ENCODE measurements around the gene GALR3.

GALR3 gene

GRCh38 chr22:37830093-37830842, 7.1 kb downstream of the GALR3 start:
- TF ChIP-seq CREB1 (IDR thresholded peaks at IDR 0.05; ENCODE audit: low read depth) = no peak
- TF ChIP-seq EGR1 (IDR thresholded peaks at IDR 0.05) = no peak
- TF ChIP-seq TCF12 (IDR thresholded peaks at IDR 0.05; ENCODE audit: low read depth) = no peak
- TF ChIP-seq ZBTB7A (IDR thresholded peaks at IDR 0.05; ENCODE audit: low read depth) = no peak
- no peak for TF ChIP-seq NFIC (IDR thresholded peaks at IDR 0.05)
- TF ChIP-seq TAF1 (IDR thresholded peaks at IDR 0.05; ENCODE audit: low read depth) = no peak
- TF ChIP-seq, protein P1, sequence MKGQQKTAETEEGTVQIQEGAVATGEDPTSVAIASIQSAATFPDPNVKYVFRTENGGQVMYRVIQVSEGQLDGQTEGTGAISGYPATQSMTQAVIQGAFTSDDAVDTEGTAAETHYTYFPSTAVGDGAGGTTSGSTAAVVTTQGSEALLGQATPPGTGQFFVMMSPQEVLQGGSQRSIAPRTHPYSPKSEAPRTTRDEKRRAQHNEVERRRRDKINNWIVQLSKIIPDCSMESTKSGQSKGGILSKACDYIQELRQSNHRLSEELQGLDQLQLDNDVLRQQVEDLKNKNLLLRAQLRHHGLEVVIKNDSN (IDR thresholded peaks at IDR 0.05) = no peak

- TF ChIP-seq NFIC (IDR thresholded peaks at IDR 0.05) = no peak
- TF ChIP-seq TEAD4 (IDR thresholded peaks at IDR 0.05) = no peak
- TF ChIP-seq MAX (IDR thresholded peaks at IDR 0.05) = no peak
- TF ChIP-seq CEBPB (IDR thresholded peaks at IDR 0.05) = no peak
- TF ChIP-seq, protein P1 (IDR thresholded peaks at IDR 0.05) = no peak
- TF ChIP-seq TAF1 (IDR thresholded peaks at IDR 0.05; ENCODE audit: low read depth) = no peak
Measured at GRCh38 chr22:37831472-37831871, 8.3 kb downstream of the GALR3 start.

- TF ChIP-seq ZBTB7A (IDR thresholded peaks at IDR 0.05; ENCODE audit: low read depth) (no peak), TEAD4 (IDR thresholded peaks at IDR 0.05) (no peak), CEBPB (IDR thresholded peaks at IDR 0.05) (no peak), EGR1 (IDR thresholded peaks at IDR 0.05) (no peak), CREB1 (IDR thresholded peaks at IDR 0.05; ENCODE audit: low read depth) (no peak), NFIC (IDR thresholded peaks at IDR 0.05) (no peak), MAX (IDR thresholded peaks at IDR 0.05) (no peak), YY1 (IDR thresholded peaks at IDR 0.05; ENCODE audit: low read depth) (no peak), FOXM1 (IDR thresholded peaks at IDR 0.05; ENCODE audit: borderline replicate concordance, low read depth) (no peak), RAD21 (IDR thresholded peaks at IDR 0.05; ENCODE audit: low read depth) (no peak), TCF12 (IDR thresholded peaks at IDR 0.05; ENCODE audit: low read depth) (no peak), EP300 (IDR thresholded peaks at IDR 0.05; ENCODE audit: borderline replicate concordance) (no peak), TAF1 (IDR thresholded peaks at IDR 0.05; ENCODE audit: low read depth) (no peak)
- TF ChIP-seq, protein P2, sequence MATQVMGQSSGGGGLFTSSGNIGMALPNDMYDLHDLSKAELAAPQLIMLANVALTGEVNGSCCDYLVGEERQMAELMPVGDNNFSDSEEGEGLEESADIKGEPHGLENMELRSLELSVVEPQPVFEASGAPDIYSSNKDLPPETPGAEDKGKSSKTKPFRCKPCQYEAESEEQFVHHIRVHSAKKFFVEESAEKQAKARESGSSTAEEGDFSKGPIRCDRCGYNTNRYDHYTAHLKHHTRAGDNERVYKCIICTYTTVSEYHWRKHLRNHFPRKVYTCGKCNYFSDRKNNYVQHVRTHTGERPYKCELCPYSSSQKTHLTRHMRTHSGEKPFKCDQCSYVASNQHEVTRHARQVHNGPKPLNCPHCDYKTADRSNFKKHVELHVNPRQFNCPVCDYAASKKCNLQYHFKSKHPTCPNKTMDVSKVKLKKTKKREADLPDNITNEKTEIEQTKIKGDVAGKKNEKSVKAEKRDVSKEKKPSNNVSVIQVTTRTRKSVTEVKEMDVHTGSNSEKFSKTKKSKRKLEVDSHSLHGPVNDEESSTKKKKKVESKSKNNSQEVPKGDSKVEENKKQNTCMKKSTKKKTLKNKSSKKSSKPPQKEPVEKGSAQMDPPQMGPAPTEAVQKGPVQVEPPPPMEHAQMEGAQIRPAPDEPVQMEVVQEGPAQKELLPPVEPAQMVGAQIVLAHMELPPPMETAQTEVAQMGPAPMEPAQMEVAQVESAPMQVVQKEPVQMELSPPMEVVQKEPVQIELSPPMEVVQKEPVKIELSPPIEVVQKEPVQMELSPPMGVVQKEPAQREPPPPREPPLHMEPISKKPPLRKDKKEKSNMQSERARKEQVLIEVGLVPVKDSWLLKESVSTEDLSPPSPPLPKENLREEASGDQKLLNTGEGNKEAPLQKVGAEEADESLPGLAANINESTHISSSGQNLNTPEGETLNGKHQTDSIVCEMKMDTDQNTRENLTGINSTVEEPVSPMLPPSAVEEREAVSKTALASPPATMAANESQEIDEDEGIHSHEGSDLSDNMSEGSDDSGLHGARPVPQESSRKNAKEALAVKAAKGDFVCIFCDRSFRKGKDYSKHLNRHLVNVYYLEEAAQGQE (IDR thresholded peaks at IDR 0.05; ENCODE audit: low read depth) = no peak
- TF ChIP-seq, protein P1 (IDR thresholded peaks at IDR 0.05) = no peak
Measured at GRCh38 chr22:37832022-37832857, 9.1 kb downstream of the GALR3 start.

DNA sequence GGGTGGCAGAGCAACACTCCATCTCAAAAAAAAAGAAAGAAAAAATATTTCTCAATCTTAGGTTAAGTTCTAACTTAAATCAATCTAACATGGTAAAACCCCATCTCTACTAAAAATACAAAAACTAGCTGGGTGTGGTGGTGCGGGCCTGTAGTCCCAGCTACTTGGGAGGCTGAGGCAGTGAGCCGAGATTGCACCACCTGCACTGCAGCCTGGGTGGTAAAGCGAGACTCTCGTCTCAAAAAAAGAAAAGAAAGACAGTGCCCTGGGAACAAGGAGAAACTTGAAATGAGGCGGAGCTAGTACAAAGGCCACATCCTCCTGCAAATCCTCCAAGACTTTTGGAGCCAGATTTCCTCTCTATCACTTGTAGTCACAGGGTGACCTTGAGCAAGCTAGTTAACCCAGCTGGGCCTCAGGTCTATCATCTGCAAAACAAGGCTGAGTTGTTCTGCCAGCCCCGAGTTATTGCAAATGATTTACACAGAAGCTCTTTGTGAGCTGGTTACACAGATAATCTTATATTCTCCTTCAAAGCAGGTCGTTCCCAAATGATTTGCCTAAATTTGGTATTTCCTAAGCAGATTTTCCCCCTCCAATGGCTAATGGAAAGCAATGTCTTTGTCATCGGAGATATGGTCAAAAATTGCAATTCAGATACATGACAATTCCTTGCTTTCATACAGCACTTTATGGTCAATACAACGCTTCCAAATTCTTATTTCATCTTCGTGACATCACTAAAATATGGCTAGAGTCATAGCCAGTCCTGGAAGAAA, 19.0 kb downstream of the GALR3 start:
- TF ChIP-seq TEAD4 (IDR thresholded peaks at IDR 0.05) (no peak), TCF12 (IDR thresholded peaks at IDR 0.05; ENCODE audit: low read depth) (no peak), CREB1 (IDR thresholded peaks at IDR 0.05; ENCODE audit: low read depth) (no peak), EGR1 (IDR thresholded peaks at IDR 0.05) (no peak), YY1 (IDR thresholded peaks at IDR 0.05; ENCODE audit: low read depth) (no peak), FOXM1 (IDR thresholded peaks at IDR 0.05; ENCODE audit: borderline replicate concordance, low read depth) (no peak), MAX (IDR thresholded peaks at IDR 0.05) (no peak), RAD21 (IDR thresholded peaks at IDR 0.05; ENCODE audit: low read depth) (no peak), NFIC (IDR thresholded peaks at IDR 0.05) (no peak), EP300 (IDR thresholded peaks at IDR 0.05; ENCODE audit: borderline replicate concordance) (no peak), TAF1 (IDR thresholded peaks at IDR 0.05; ENCODE audit: low read depth) (no peak), ZBTB7A (IDR thresholded peaks at IDR 0.05; ENCODE audit: low read depth) (no peak), CEBPB (IDR thresholded peaks at IDR 0.05) (no peak)
- TF ChIP-seq, protein P2 (IDR thresholded peaks at IDR 0.05; ENCODE audit: low read depth) = no peak
- TF ChIP-seq, protein P1 (IDR thresholded peaks at IDR 0.05) = no peak
